GM06990 (cell line): ENCODE measurements around the gene E4F1.

Experiments
- DNase-seq: peaks from one replicate; pipeline ENCODE4 v3.0.0-alpha.2; 2011; ENCODE audit not compliant: insufficient read length; ENCODE audit errors: extremely low read depth
- H3K27me3 ChIP-seq: replicated peaks from 2 replicates; pipeline ENCODE4 v1.6.0; 2011; ENCODE audit warnings: low read length; ENCODE audit not compliant: control insufficient read depth, insufficient read depth
- H3K36me3 ChIP-seq: 2 replicates; pipeline ENCODE4 v1.5.1; 2011; ENCODE audit warnings: low read length; ENCODE audit not compliant: control insufficient read depth, insufficient read depth
- H3K4me3 ChIP-seq: replicated peaks from 2 replicates; pipeline ENCODE4 v1.5.1; 2011; ENCODE audit warnings: low read depth, mild to moderate bottlenecking, control low read depth, low read length
- CTCF ChIP-seq: IDR thresholded peaks from 2 replicates; pipeline ENCODE4 v1.5.1; 2011; ENCODE audit warnings: low read length, control low read depth, mild to moderate bottlenecking, inconsistent platforms; ENCODE audit not compliant: insufficient read depth, poor library complexity, severe bottlenecking

The E4F1 gene

DNA sequence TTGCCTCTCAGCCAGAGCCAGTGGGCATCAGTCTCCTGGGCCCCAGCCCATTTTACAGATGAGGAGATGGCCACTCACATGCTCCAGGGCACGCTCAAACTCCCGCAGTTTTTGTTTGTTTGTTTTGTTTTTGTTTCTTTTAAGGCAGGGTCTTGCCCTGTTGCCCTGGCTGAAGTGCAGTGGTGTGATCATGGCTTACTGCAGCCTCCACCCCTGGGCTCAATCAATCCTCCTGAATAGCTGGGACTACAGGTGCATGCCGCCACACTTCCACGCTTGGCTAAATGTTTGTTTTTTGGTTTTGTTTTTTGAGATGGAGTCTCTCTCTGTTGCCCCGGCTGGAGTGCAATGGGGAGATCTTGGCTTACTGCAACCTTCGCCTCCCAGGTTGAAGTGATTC, 3.5 kb downstream of the E4F1 start:
- H3K36me3 ChIP-seq: peaks cover 25% of the 10 kb centered on the region
- no peak overlapping the region for H3K4me3 ChIP-seq
- no peak for DNase-seq
- no peaks in the 10 kb centered on the region for H3K27me3 ChIP-seq
- no peak for TF ChIP-seq CTCF

- H3K27me3 ChIP-seq: no peaks in the 10 kb centered on the region
- TF ChIP-seq CTCF: no peak
- peaks cover 34% of the 10 kb centered on the region for H3K36me3 ChIP-seq
- no peak overlapping the region for H3K4me3 ChIP-seq
- no peak for DNase-seq
Observed at GRCh38 chr16:2228161-2228824, 4.9 kb downstream of the E4F1 start.

DNA sequence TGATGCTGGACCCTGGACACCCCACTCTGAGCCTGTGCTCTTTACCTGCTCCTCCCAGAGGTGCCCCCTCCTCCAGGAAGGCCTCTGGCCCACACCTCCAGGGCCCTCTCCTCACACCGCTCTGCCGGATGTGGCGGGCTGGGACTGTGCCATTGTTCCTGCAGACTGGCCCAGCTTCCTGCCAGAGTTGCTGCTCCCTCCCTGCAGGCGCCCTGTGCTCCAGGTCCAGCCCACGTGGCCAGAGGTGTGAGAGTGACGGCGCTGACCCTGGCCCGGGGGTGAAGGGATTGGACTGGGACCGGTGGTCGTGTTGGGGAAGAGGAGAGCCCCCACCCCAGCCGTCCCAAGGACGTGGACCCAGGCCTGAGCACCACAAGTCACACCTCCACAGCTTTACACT, 5.7 kb downstream of the E4F1 start:
- TF ChIP-seq CTCF: no peak
- Histone ChIP-seq H3K36me3 (peaks cover 38% of the 10 kb centered on the region), H3K4me3 (no peak overlapping the region)

GRCh38 chr16:2229632-2230250, 6.3 kb downstream of the E4F1 start:
- H3K27me3 ChIP-seq: no peaks in the 10 kb centered on the region
- TF ChIP-seq CTCF: no peak
- H3K4me3 ChIP-seq: no peak overlapping the region
- H3K36me3 ChIP-seq: peaks cover 41% of the 10 kb centered on the region
- no peak for DNase-seq

More for the DNA sequence above, 5.7 kb downstream of the E4F1 start:
- H3K27me3 ChIP-seq: no peaks in the 10 kb centered on the region
- DNase-seq: no peak

DNA sequence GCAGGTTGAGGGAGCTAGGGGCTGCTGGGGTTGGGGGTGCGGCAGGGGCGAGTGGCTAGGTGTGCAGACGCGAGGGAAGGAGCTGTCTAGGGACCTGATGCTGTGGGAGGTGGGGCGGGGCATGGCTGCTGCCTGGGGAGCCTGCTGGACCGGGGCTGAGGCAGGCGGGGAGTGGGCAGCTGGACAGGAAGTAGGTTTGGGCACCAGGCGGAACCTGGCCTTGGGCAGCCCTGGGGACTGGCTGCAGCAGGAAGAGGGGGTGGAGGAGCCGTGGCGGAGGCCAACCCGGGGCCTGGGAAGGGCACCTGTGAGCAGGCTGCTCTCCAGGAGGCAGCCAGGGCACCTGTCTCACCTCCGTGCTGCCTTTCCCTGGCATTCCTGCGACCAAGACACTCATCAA, 7.0 kb downstream of the E4F1 start:
- Histone ChIP-seq H3K4me3 (no peak overlapping the region), H3K36me3 (peaks cover 46% of the 10 kb centered on the region), H3K27me3 (no peaks in the 10 kb centered on the region)
- DNase-seq: no peak
- no peak for TF ChIP-seq CTCF
